Erythroblast (primary cell): ENCODE data around the gene PIEZO2.

ENCODE experiments used
- GATA1 ChIP-seq: IDR thresholded peaks from 2 replicates; pipeline ENCODE4 v1.6.1; 2011; ENCODE audit warnings: low read depth, mild to moderate bottlenecking, control low read depth, low read length, moderate library complexity
- POLR2A ChIP-seq: IDR thresholded peaks from 2 replicates; pipeline ENCODE4 v1.6.1; 2011; ENCODE audit warnings: mild to moderate bottlenecking, low read length

- no peak for TF ChIP-seq POLR2A
- TF ChIP-seq GATA1 = no peak
Observed at GRCh38 chr18:10951631-10952544, 197.5 kb downstream of the PIEZO2 start.
